ENCODE measurements around the gene UBE3D. TPM values are rescaled to one million over a fixed set of nuclear protein-coding genes. Genes with fewer than 3 reads are reported as not detected.
"Not testable (repeated sequence)": the region's sequence is repeated elsewhere in the genome, so short reads cannot be mapped to it uniquely, and the experiment has no call there.

Gene UBE3D
- total and polyA plus RNA-seq, 12 donors, result 1.9 to 4.6 (median 2.6) TPM

- H3K27me3 ChIP-seq, result no peaks in the 10 kb centered on the region
- DNase-seq (peak; percentile 21 to 38), ATAC-seq (peak; percentile 67 to 97 (median 82))
- peaks cover 0 to 16% (median 7%) of the 10 kb centered on the region in 9 donors for H3K4me1 ChIP-seq
- peaks cover 0 to 10% (median 7%) of the 10 kb centered on the region in 11 donors for H3K9me3 ChIP-seq
- 27 to 30% methylated on average over 4 of the region's 4 CpGs for WGBS, 2 donors
- no peak overlapping the region for H3K27ac ChIP-seq
- peaks cover 0 to 8% (median 0%) of the 10 kb centered on the region in 9 donors for H3K36me3 ChIP-seq
- intact Hi-C loops (cut with DNase I), result no loop called here
- no peak overlapping the region for H3K4me3 ChIP-seq
- no peak for TF ChIP-seq CTCF (IDR thresholded peaks at IDR 0.05)
These were observed 111.8 kb downstream of the UBE3D start for GRCh38 chr6:82953871-82954270.

- no peak for TF ChIP-seq CTCF (IDR thresholded peaks at IDR 0.05)
- intact Hi-C loops (cut with DNase I), result no loop called here
- peaks cover 0 to 17% (median 7%) of the 10 kb centered on the region in 11 donors for H3K9me3 ChIP-seq
These were observed 113.7 kb downstream of the UBE3D start for GRCh38 chr6:82951935-82952334.

GRCh38 chr6:82951389-82951788, 114.3 kb downstream of the UBE3D start:
- Histone ChIP-seq H3K9me3 (peaks cover 0 to 17% (median 7%) of the 10 kb centered on the region in 11 donors), H3K27me3 (no peaks in the 10 kb centered on the region), H3K36me3 (peaks cover 0 to 8% (median 0%) of the 10 kb centered on the region in 9 donors), H3K4me1 (peaks cover 0 to 11% (median 7%) of the 10 kb centered on the region in 9 donors), H3K27ac (no peak overlapping the region), H3K4me3 (no peak overlapping the region)
- TF ChIP-seq CTCF (IDR thresholded peaks at IDR 0.05), result no peak
- intact Hi-C loops (cut with DNase I), result no loop called here
- DNase-seq (no peak), ATAC-seq (peak in 4 of 8 donors; percentile 20 to 59 (median 37))
- WGBS, 2 donors, result 51 to 62% methylated on average over 1 of the region's 1 CpG

More at GRCh38 chr6:82951935-82952334, 113.7 kb downstream of the UBE3D start:
- Histone ChIP-seq H3K27ac (no peak overlapping the region), H3K4me1 (peaks cover 0 to 11% (median 7%) of the 10 kb centered on the region in 9 donors), H3K27me3 (no peaks in the 10 kb centered on the region), H3K36me3 (peaks cover 0 to 8% (median 0%) of the 10 kb centered on the region in 9 donors), H3K4me3 (no peak overlapping the region)
- WGBS, 2 donors, result 98% methylated on average over 1 of the region's 1 CpG
- ATAC-seq (no peak), DNase-seq (no peak)

- 98 to 99% methylated on average over 3 of the region's 3 CpGs for WGBS, 2 donors
- not testable (repeated sequence) for ATAC-seq, H3K4me3 ChIP-seq
These were observed 134.7 kb downstream of the UBE3D start for GRCh38 chr6:82930915-82931314.

GRCh38 chr6:82924799-82925535, 140.7 kb downstream of the UBE3D start:
- TF ChIP-seq CTCF (IDR thresholded peaks at IDR 0.05), result no peak

More at GRCh38 chr6:82930915-82931314, 134.7 kb downstream of the UBE3D start:
- intact Hi-C loops (cut with DNase I); H3K27ac ChIP-seq; H3K4me1 ChIP-seq; DNase-seq; H3K27me3 ChIP-seq: not testable (repeated sequence)
- Histone ChIP-seq H3K36me3 (peaks cover 0 to 23% (median 0%) of the 10 kb centered on the region in 9 donors), H3K9me3 (peaks cover 0 to 32% (median 9%) of the 10 kb centered on the region in 11 donors)

More at GRCh38 chr6:82924799-82925535, 140.7 kb downstream of the UBE3D start:
- no peak for ATAC-seq
- no peaks in the 10 kb centered on the region for H3K27me3 ChIP-seq
- H3K4me1 ChIP-seq, result no peaks in the 10 kb centered on the region
- H3K36me3 ChIP-seq, result no peaks in the 10 kb centered on the region
- H3K9me3 ChIP-seq, result peaks cover 0 to under 1% (median 0%) of the 10 kb centered on the region in 11 donors
- no peak overlapping the region for H3K4me3 ChIP-seq
- no peak overlapping the region for H3K27ac ChIP-seq
- intact Hi-C loops (cut with DNase I), result no loop called here
- DNase-seq, result no peak
- 61 to 68% methylated on average over 3 of the region's 3 CpGs for WGBS, 2 donors
